Tongue (tissue), 2 donors: ENCODE measurements around the gene CHST12. TPM values are rescaled to one million over a fixed set of nuclear protein-coding genes. Genes with fewer than 3 reads are reported as not detected.

ENCODE experiments used
- DNase-seq: peaks from one replicate; pipeline ENCODE4 v3.0.0-alpha.2; 2015
- total RNA-seq: library from RNA; depleted of rRNA; stranded (reverse); fragments of >200 nt; gene quantifications from one replicate; pipeline ENCODE4 v1.2.3, GENCODE V29; 2014

The CHST12 gene
- total RNA-seq, 1 donor from 2014 or later: 7.4 TPM

DNA sequence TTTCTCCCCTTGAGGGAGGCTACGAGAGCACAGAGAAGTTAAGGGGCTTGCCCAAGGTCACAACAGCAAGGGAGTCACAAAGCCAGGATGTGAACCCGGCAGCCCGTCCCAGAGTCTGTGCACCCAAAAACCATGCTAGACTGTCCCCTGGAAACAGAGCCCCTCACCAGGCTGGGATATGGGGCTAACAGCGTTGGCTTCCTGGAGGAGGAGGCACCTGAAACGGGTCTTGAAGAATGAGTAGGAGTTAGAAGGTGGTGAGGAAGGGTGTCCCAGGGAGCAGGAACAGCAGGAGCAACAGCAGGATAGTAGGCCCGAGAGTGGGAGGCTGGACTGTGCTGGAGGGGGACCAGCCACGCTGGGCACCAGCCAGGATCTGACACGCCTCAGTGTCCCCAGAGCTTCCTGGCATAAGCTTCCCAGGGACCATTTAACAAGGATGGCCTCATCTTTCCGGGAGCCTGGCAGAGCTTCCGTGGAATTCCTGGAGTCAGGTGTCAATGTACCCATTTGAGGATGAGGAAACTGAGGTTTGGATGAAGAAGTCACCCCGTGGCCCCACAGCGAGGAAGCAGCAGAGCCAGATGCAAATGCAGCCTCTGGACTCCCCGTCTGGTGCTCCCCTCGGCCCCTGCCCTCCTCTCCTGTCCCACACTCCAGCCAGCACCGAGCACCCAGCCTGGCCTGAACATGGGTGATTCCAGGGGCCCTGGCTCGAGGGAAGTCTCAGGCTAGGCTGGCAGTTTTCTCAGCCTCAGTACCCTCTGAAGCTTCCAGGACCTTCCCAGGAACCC is 76.1 kb downstream of the CHST12 start:
- DNase-seq: no peak

DNA sequence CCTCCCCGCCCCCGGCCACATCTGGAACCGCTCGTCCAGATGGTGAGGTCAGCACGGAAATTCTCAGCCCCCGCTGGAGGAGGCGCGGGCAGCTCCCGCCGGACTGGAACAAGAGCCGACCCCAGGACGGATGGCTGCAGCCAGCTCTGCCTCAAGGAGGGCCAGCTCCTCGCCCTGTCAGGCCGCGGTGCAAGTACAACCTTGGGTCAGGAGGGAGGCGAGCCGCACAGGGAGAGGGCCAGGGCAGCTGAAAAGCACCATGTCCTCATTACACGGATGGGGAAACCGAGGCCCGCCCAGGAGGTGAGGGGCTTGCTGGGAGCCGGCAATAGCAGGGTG is 76.6 kb downstream of the CHST12 start:
- DNase-seq: peak; percentile 61

GRCh38 chr7:2481195-2481594 is 77.8 kb downstream of the CHST12 start:
- DNase-seq: no peak

- DNase-seq: no peak
Observed at GRCh38 chr7:2482725-2483451, 79.5 kb downstream of the CHST12 start.

GRCh38 chr7:2483494-2483893 is 80.1 kb downstream of the CHST12 start:
- peak; percentile 56 for DNase-seq

GRCh38 chr7:2484868-2485267 is 81.5 kb downstream of the CHST12 start:
- DNase-seq: no peak

DNA sequence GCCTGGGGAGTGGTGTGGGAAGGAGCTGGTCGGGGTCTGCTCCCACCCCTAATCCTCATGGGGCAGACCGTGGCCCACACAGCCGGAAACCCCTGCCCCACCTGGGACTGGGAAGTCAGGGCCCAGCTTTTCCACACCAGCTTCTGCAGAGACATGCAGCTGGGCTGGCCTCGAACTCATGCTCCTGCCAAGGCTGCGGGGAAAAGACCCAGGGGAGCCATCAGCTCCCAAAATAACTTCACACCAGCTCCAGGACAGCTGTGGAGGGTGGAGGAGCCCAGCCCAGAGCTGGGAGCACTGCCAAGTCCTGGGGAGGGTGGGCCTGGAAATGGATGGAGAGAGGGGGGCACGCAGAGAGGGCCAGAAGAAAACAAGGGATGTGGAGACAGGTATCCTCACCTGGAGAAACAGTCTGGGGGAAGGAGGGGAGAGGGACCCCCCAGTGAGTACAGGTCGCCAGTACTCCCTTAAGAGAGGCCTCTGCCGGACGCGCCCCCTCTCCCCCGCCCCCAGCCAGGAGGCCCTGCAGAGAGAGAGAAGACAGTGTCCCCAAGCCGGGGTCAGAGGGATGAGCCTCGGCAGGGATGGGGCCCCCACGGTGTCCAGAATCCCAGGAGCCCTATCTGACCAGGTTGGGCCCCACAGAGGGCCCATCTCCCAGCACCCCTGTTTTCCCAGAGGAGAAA is 84.3 kb downstream of the CHST12 start:
- DNase-seq: peak; percentile 93

DNA sequence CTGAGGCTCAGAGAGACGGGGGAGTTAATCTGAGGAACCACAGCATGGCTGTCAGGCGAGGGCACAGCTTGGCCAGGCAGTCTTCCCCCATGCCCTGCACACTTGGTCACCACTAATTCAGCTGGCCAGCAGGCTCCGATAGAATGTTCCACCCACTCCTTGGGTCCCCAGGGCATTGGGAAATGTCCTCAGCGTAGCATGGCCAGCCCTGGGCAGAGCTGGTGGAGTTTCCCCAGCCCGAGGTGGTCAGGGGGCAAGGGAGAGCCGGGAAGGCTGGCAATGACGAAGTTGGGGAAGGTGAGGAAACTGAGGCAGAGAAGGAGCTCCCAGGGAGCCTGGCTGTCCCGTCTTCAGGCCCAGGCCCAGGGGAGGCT is 84.8 kb downstream of the CHST12 start:
- no peak for DNase-seq

DNA sequence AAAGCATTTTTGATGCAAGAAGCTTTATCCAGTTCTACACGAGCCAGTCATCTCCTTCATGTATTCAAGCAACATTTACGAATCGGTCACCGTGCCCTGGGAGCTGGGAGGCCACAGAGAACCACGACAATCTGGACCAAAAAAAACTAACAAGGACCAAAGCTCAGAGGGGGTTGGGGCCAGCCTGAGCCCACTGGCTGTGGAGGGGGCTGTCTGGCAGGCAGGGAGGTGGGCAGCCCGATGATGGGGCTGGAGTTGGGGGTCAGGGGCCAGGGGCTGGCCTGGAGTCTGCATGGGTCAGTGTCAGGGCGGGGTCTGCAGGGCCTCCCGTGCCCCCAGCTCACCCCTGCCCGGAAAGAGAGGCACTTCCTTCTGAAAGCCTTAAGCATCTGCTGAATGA is 85.3 kb downstream of the CHST12 start:
- no peak for DNase-seq

- no peak for DNase-seq
Observed at GRCh38 chr7:2490181-2490651, 86.8 kb downstream of the CHST12 start.

DNA sequence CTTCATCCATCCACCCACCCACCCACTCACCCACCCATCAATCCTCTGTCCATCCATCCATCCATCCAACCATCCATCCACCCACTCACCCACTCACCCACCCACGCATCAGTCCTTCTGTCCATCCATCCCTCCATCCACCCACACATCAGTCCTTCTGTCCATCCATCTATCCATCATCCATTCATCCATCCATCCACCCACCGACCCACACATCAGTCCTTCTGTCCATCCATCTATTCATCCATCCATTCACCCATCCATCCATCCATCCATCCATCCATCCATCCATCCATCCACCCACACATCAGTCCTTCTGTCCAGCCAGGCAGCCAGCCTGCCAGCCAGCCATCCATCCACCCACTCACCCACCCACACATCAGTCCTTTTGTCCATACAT is 88.6 kb downstream of the CHST12 start:
- no peak for DNase-seq

DNA sequence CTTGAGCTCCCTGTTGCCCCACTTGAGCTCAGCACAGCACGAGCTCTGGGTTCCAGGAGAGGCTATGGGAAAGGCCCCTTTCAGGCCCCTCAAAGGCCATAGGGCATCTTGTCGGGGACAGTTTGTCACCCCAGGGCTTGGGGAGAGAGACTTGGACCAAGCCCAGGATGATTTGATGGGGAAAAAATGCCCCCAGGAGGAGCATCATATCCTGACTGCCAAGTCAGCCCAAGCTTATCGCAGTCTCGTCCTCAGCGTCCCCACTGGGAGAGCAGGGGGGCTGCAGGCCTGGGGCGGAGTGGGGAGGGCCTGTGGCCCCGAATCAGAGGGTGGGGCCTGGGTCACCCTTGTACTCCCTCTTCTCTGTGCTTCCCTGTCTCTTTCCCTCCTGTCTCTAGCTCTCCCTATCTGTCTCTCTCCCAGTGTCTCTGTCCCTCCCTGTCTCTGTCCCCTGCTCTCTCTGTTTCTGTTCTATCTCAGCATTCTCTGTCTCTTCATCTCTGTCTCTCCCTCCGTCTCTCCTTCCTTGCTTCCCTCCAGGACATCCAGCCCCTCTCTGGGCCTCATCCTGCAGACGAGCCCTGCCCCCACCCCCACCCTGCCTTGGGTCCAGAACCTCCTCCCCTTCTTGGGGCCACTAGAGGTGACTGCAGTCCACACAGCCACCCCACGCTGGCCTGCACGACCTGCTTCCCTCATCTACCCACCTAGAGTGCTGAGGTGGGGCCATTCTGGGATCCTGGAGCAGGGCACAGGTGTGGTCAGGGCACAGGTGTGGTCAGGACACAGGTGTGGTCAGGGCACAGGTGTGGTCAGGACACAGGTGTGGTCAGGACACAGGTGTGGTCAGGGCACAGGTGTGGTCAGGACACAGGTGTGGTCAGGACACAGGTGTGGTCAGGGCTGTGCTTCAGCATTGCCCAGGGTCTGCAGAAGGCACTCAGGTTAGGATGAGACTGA is 90.1 kb downstream of the CHST12 start:
- no peak for DNase-seq

DNA sequence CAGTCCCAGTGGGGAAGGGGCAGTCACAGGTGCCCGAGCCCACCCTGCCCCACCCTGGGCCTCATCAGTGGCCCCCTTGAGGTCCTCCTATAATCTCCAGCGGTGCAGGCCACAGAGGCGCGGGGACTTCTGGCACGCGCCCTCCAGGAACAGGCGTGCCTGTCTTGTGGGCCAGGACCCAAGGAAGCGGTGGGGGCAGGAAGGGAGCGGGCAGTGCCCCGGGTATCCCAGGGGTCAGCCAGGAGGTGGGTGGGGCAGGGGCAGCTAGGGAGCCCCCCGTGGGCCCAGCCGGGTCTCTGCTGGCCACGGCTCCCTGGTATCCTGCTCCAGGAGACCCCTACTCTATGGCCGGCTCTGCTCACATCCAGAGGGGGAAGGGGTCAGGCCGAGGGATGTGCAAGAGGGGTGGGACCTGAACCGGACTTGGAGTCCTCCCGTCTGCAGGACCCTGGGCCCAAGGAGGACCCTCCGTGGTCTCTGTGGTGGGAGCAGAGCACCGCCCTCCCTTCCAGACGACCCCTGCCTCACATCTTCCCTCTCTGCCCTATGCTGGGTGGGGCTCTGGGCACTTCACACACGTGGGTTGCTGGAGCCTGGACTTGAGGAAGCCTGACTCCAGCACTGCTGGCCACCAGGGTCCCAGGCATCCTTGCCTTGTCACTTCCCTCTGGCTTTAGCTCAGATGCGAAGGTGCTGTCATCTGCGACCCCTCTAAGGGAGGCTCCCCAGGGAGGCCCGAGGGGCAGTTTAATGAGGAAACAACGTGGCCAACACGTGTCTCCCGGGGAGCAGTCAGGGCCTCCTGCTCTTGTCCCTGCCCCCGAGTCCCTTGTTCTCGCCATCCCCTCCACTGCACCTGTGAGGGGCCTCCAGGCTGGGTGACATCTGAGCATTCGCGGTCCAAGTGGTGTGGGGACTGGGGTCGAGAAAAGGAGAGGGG is 91.0 kb downstream of the CHST12 start:
- no peak for DNase-seq

DNA sequence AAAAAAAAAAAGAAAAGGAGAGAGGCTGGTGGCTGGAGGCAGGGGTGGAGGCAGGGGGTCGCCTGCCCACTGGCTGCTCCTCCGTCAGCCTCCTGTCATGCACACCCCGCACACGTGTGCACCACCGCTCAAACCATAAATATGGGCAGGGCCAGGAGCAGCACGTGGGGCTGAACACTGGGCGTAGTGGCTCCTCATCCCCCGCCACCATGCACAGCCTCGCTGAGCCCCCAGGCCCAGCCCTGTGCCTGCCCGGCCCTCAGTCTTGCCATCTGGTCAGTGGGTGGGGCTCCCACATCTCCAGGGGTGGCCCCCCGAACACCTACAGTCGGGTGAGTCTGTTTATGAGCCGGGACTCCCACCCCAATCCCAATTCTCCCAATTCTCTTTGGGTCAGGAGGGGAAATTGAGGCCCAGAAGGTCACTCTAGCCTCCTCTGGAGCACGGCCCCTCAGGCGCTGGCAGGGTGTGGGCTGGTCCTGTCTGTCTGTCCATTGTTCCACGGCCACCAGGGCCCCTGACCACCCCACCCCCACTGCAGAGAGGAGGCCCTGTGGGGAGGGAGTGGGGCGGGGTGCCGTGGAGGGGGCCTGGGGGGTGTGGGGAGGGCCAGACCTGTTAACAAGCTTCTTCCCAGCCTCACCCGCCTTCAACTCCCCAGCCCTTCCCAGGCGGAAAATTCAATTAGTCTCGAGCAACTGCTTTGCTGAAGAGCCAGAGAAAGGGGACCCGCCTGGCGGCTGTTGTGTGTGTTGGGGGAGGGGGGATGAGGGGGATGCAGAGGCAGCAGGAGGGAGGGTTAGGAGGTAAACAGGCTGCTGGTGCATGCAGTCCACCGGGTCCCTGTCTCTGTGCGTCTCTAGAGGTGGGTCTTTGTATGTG is 92.2 kb downstream of the CHST12 start:
- DNase-seq: peak; percentile 97

- no peak for DNase-seq
Observed at GRCh38 chr7:2496375-2496774, 93.0 kb downstream of the CHST12 start.

GRCh38 chr7:2497065-2497464 is 93.7 kb downstream of the CHST12 start:
- no peak for DNase-seq

GRCh38 chr7:2497500-2498336 is 94.3 kb downstream of the CHST12 start:
- peak; percentile 97 for DNase-seq
